ENCODE data around the gene PSMG1. TPM values are rescaled to one million over a fixed set of nuclear protein-coding genes. Genes with fewer than 3 reads are reported as not detected.

PSMG1 gene, protein sequence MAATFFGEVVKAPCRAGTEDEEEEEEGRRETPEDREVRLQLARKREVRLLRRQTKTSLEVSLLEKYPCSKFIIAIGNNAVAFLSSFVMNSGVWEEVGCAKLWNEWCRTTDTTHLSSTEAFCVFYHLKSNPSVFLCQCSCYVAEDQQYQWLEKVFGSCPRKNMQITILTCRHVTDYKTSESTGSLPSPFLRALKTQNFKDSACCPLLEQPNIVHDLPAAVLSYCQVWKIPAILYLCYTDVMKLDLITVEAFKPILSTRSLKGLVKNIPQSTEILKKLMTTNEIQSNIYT
- total RNA-seq (43.3 and 46.2 TPM in 2 replicates), polyA plus RNA-seq (81.4 and 99.0 TPM in 2 replicates)

DNA sequence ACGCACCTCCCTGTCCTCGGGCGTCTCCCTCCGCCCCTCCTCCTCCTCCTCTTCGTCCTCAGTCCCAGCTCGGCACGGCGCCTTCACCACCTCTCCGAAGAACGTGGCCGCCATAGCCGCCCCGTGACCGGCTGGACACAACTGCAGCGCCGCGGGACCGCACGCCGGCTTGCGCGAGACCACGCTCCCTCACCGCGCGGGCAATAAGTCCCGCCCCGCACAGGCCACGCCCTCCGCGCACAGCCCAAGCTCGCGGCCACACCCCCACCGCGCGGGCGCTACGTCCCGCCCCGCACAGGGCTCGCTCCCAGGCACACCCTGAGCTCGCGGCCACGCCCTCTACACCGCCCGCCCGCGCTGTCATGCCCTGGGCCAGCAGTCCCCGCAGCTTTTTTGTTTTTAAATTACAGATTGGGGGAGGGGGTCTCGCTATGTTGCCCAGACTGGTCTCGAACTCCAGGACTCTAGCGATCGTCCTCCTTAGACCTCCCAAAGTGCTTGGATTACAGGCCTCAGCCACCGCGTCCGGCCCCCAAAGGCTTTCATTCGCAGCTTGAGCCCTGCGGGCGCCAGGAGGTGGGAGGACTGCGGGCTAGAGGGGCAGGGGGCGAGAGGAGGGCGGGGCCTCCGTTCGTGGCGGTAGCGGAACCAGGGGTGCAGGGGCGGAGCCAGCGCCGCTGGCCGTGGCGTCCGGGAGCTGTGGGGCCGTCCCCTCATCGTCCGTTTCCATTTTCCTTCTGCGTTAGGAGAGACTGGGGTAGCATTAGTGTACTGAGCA, at the start of gene PSMG1:
PSMG1 (minus strand) TSS at position 180 of the 778 bp plus-strand sequence; CDS start at position 114, 66 bp downstream.
- no peaks in the 10 kb centered on the region for H3K9me3 ChIP-seq (ENCODE audit: low read depth)
- H3K4me3 ChIP-seq: peak within 1 kb of the TSS; percentile 79
- DNase-seq (ENCODE audit: low spot score): peak; percentile 98
- H3K79me2 ChIP-seq: peaks cover 32% of the 10 kb centered on the region
- H3K4me2 ChIP-seq: peak within 1 kb of the TSS; percentile 77
- peak within 1 kb of the TSS; percentile 70 for H2AFZ ChIP-seq
- H4K20me1 ChIP-seq (ENCODE audit: insufficient read depth, poor library complexity, severe bottlenecking): no peaks in the 10 kb centered on the region
- no peaks in the 10 kb centered on the region for H3K9me2 ChIP-seq (replicated peaks; ENCODE audit: insufficient read depth)
- WGBS (ENCODE audit: low lambda C conversion rate, missing lambda C conversion rate): under 1% methylated on average over 46 of the region's 76 CpGs
- no peaks in the 10 kb centered on the region for H3K27me3 ChIP-seq
- peaks cover 14% of the 10 kb centered on the region for H3K4me1 ChIP-seq (ENCODE audit: insufficient read depth)
- H3K27ac ChIP-seq: peak within 1 kb of the TSS; percentile 98
- no peaks in the 10 kb centered on the region for H3K36me3 ChIP-seq (replicated peaks; ENCODE audit: insufficient read depth, low read depth)
- TF ChIP-seq, protein P1, sequence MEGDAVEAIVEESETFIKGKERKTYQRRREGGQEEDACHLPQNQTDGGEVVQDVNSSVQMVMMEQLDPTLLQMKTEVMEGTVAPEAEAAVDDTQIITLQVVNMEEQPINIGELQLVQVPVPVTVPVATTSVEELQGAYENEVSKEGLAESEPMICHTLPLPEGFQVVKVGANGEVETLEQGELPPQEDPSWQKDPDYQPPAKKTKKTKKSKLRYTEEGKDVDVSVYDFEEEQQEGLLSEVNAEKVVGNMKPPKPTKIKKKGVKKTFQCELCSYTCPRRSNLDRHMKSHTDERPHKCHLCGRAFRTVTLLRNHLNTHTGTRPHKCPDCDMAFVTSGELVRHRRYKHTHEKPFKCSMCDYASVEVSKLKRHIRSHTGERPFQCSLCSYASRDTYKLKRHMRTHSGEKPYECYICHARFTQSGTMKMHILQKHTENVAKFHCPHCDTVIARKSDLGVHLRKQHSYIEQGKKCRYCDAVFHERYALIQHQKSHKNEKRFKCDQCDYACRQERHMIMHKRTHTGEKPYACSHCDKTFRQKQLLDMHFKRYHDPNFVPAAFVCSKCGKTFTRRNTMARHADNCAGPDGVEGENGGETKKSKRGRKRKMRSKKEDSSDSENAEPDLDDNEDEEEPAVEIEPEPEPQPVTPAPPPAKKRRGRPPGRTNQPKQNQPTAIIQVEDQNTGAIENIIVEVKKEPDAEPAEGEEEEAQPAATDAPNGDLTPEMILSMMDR (IDR thresholded peaks at IDR 0.05; ENCODE audit: poor library complexity): no peak
- TF ChIP-seq EZH2 (IDR thresholded peaks at IDR 0.05; ENCODE audit: borderline replicate concordance) (no peak), EZH2phosphoT487 (IDR thresholded peaks at IDR 0.05; ENCODE audit: low read depth, severe bottlenecking, unreplicated experiment) (no peak)

DNA sequence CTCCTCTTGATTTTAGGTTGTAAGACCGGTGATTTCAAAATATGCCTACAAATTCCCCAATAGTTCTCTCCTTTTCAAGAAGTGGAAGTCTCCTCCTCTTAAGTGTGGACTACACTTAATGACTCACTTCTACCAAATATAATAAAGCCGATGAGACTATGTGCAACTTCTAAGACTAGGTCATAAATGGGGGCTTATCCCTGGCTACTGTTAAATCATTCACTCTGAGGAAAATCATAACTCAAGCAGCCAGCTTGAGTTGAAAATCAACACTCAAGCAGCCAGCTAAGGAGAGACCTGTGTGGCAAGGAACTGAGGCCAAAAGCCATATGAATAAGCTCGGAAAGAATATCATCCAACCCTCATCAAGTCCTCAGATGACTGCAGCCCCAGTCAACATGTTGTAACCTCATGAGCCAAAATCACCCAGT, 49.6 kb upstream of the PSMG1 start:
- TF ChIP-seq EZH2 (IDR thresholded peaks at IDR 0.05; ENCODE audit: borderline replicate concordance): no peak
- 79% methylated on average over 3 of the region's 3 CpGs for WGBS (ENCODE audit: low lambda C conversion rate, missing lambda C conversion rate)
- no peaks in the 10 kb centered on the region for H3K9me3 ChIP-seq (ENCODE audit: low read depth)
- H3K4me1 ChIP-seq (ENCODE audit: insufficient read depth): no peaks in the 10 kb centered on the region
- no peaks in the 10 kb centered on the region for H3K27me3 ChIP-seq
- H3K4me2 ChIP-seq: no peak overlapping the region
- no peak overlapping the region for H2AFZ ChIP-seq
- no peaks in the 10 kb centered on the region for H3K36me3 ChIP-seq (replicated peaks; ENCODE audit: insufficient read depth, low read depth)
- no peak overlapping the region for H3K4me3 ChIP-seq
- no peaks in the 10 kb centered on the region for H4K20me1 ChIP-seq (ENCODE audit: insufficient read depth, poor library complexity, severe bottlenecking)
- DNase-seq (ENCODE audit: low spot score): peak; percentile 5
- peaks cover 20% of the 10 kb centered on the region for H3K79me2 ChIP-seq
- H3K27ac ChIP-seq: no peak overlapping the region
- no peaks in the 10 kb centered on the region for H3K9me2 ChIP-seq (replicated peaks; ENCODE audit: insufficient read depth)

DNA sequence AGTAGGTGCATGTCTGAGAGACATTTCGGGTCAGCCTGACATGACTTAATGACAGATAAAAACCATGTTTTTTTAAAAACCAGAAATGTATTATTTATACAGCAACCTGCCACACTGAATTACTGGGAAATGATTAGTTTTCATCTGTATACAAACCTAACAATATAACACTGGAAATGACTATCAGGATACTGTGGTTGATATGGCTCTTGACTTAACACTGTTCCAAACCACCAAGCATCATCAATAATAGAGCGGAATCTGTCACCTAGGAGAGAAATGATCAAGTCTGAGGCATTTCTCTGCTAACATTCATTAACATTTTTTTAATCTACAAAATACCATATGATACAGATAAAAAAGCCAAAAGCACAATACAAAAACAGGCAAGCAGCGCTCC, 41.7 kb upstream of the PSMG1 start:
- H3K27me3 ChIP-seq: no peaks in the 10 kb centered on the region
- H2AFZ ChIP-seq: no peak overlapping the region
- no peak overlapping the region for H3K27ac ChIP-seq
- H3K9me3 ChIP-seq (ENCODE audit: low read depth): no peaks in the 10 kb centered on the region
- H4K20me1 ChIP-seq (ENCODE audit: insufficient read depth, poor library complexity, severe bottlenecking): no peaks in the 10 kb centered on the region
- H3K36me3 ChIP-seq (replicated peaks; ENCODE audit: insufficient read depth, low read depth): no peaks in the 10 kb centered on the region
- TF ChIP-seq EZH2 (IDR thresholded peaks at IDR 0.05; ENCODE audit: borderline replicate concordance) (no peak), EZH2phosphoT487 (IDR thresholded peaks at IDR 0.05; ENCODE audit: low read depth, severe bottlenecking, unreplicated experiment) (no peak)
- TF ChIP-seq, protein P1 (IDR thresholded peaks at IDR 0.05; ENCODE audit: poor library complexity): no peak
- H3K4me3 ChIP-seq: no peak overlapping the region
- H3K79me2 ChIP-seq: peaks cover 2% of the 10 kb centered on the region
- no peaks in the 10 kb centered on the region for H3K4me1 ChIP-seq (ENCODE audit: insufficient read depth)
- no peak for DNase-seq (ENCODE audit: low spot score)
- WGBS (ENCODE audit: low lambda C conversion rate, missing lambda C conversion rate): 96% methylated on average over 3 of the region's 3 CpGs
- no peaks in the 10 kb centered on the region for H3K9me2 ChIP-seq (replicated peaks; ENCODE audit: insufficient read depth)
- H3K4me2 ChIP-seq: no peak overlapping the region

DNA sequence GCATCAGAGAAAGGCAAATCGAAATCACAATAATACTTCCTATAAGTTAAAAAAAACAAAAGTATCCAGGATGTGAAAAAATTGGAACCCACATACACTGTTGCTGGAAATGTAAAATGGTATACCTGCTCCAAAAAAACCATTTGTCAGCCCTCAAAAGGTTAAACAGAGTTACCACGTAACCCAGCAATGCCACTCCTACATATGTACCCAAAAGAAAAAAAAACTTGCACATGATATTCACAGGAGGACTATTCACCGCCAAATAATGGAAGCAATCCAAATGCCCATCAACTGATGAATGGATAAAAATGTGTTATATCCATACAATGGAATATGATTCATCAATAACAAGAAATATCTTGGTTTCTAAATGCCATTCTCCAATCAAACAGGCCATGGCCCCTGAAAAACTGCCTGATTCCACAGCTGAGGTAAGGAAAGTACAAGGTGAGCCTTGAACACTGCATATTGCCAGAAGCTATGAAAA, 38.8 kb upstream of the PSMG1 start:
- Histone ChIP-seq H3K27ac (no peak overlapping the region), H3K9me3 (ENCODE audit: low read depth) (no peaks in the 10 kb centered on the region), H3K4me1 (ENCODE audit: insufficient read depth) (no peaks in the 10 kb centered on the region), H3K79me2 (no peaks in the 10 kb centered on the region), H3K9me2 (replicated peaks; ENCODE audit: insufficient read depth) (no peaks in the 10 kb centered on the region), H3K4me2 (no peak overlapping the region), H3K27me3 (no peaks in the 10 kb centered on the region), H4K20me1 (ENCODE audit: insufficient read depth, poor library complexity, severe bottlenecking) (no peaks in the 10 kb centered on the region), H2AFZ (no peak overlapping the region), H3K36me3 (replicated peaks; ENCODE audit: insufficient read depth, low read depth) (no peaks in the 10 kb centered on the region), H3K4me3 (no peak overlapping the region)
- 96% methylated on average over 3 of the region's 3 CpGs for WGBS (ENCODE audit: low lambda C conversion rate, missing lambda C conversion rate)
- DNase-seq (ENCODE audit: low spot score): no peak
- no peak for TF ChIP-seq EZH2phosphoT487 (IDR thresholded peaks at IDR 0.05; ENCODE audit: low read depth, severe bottlenecking, unreplicated experiment)
- TF ChIP-seq EZH2 (IDR thresholded peaks at IDR 0.05; ENCODE audit: borderline replicate concordance): no peak
- TF ChIP-seq, protein P1 (IDR thresholded peaks at IDR 0.05; ENCODE audit: poor library complexity): no peak

All from hepatocyte (in vitro differentiated cells).